Activated naive CD8-positive, alpha-beta T cell treated with anti-CD3 and anti-CD28 coated beads, Interleukin-2, amount 50 U/mL, for 24 hours (primary cell): ENCODE measurements around the gene LCE1A.

ENCODE experiments used
- ATAC-seq: fragments of 150-1000 bp; cut with Tn5 transposase; one replicate; pipeline ENCODE4 v1.10.0; 2021
- DNase-seq: peaks from one replicate; pipeline ENCODE4 v3.0.0; 2021
- H3K27ac Mint-ChIP-seq: one replicate; pipeline ENCODE4 v1.8.0; 2021; ENCODE audit warnings: mild to moderate bottlenecking, mixed read lengths
- H3K27me3 Mint-ChIP-seq: one replicate; pipeline ENCODE4 v1.8.0; 2021; ENCODE audit warnings: mixed read lengths
- H3K36me3 Mint-ChIP-seq: one replicate; pipeline ENCODE4 v1.8.0; 2021; ENCODE audit warnings: low read depth, mixed read lengths
- H3K4me1 Mint-ChIP-seq: one replicate; pipeline ENCODE4 v1.8.0; 2021; ENCODE audit warnings: mixed read lengths
- H3K4me3 Mint-ChIP-seq: one replicate; pipeline ENCODE4 v1.8.0; 2021; ENCODE audit warnings: mild to moderate bottlenecking, moderate library complexity, mixed read lengths
- H3K9me3 Mint-ChIP-seq: one replicate; pipeline ENCODE4 v1.8.0; 2021; ENCODE audit warnings: mixed read lengths

Gene LCE1A

GRCh38 chr1:152855661-152856060, 28.4 kb downstream of the LCE1A start:
- no peaks in the 10 kb centered on the region for H3K9me3 Mint-ChIP-seq

DNA sequence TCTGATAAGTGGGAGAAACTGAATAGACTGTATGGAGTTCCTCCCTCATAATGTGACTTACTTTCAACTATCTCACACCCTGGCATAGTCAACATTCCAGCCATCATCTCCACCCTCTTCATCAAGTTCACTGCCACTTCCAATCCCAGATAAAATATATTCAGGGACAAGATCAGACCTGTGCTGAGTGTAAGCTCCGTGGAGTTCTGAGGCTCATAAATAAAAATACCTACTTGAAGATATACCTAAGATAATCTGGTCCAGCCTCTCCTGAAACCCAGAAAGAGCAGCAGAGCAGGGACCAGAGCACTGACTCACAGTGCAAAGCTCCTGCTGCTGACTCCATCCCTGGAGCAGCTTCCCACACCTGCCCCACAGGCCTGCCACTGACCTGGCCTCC, 30.8 kb downstream of the LCE1A start:
- Mint-ChIP-seq H3K9me3 (no peaks in the 10 kb centered on the region), H3K4me1 (no peaks in the 10 kb centered on the region), H3K36me3 (no peaks in the 10 kb centered on the region), H3K27ac (no peak overlapping the region), H3K4me3 (no peak overlapping the region), H3K27me3 (peaks cover 11% of the 10 kb centered on the region)
- DNase-seq (no peak), ATAC-seq (no peak)

More at GRCh38 chr1:152855661-152856060, 28.4 kb downstream of the LCE1A start:
- ATAC-seq (no peak), DNase-seq (no peak)
- no peak overlapping the region for H3K27ac Mint-ChIP-seq
- H3K4me1 Mint-ChIP-seq: no peaks in the 10 kb centered on the region
- H3K27me3 Mint-ChIP-seq: peaks cover 8% of the 10 kb centered on the region
- H3K36me3 Mint-ChIP-seq: no peaks in the 10 kb centered on the region
- no peak overlapping the region for H3K4me3 Mint-ChIP-seq

- H3K4me3 Mint-ChIP-seq: no peak within 1 kb of the TSS
- H3K27ac Mint-ChIP-seq: no peak within 1 kb of the TSS
- no peak for DNase-seq
- no peak for ATAC-seq
- H3K27me3 Mint-ChIP-seq: peaks cover 11% of the 10 kb centered on the region
- H3K9me3 Mint-ChIP-seq: no peaks in the 10 kb centered on the region
- no peaks in the 10 kb centered on the region for H3K4me1 Mint-ChIP-seq
- no peaks in the 10 kb centered on the region for H3K36me3 Mint-ChIP-seq
Observed at GRCh38 chr1:152859696-152860095, 32.4 kb downstream of the LCE1A start, which contains the start of gene LCE7A. LCE7A (plus strand) TSS chr1:152859996; CDS start chr1:152860698, 702 bp downstream.

- DNase-seq (no peak), ATAC-seq (no peak)
- peaks cover 11% of the 10 kb centered on the region for H3K27me3 Mint-ChIP-seq
- no peaks in the 10 kb centered on the region for H3K4me1 Mint-ChIP-seq
- no peaks in the 10 kb centered on the region for H3K9me3 Mint-ChIP-seq
- no peaks in the 10 kb centered on the region for H3K36me3 Mint-ChIP-seq
- no peak overlapping the region for H3K27ac Mint-ChIP-seq
- no peak overlapping the region for H3K4me3 Mint-ChIP-seq
Observed at GRCh38 chr1:152860129-152860528, 32.9 kb downstream of the LCE1A start.

DNA sequence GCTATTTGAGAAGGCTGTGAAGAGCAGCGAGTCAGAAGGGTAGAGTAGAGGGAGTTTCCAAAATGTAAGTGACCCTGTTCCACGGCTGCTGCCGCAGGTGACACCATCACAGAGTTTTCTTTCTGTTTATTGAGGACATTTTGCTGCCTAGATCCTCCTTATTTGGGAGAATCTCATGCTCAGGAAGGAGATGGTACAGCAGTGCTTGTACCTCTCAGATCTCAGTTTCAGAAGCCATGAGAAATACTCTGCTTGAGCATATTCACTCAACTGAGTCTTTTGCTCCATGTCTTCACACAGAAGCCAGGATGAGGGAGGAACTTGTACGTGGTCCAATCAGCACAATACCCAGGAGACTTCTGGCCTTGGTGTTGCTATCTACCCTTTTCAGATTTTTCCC, 34.1 kb downstream of the LCE1A start:
- no peak overlapping the region for H3K4me3 Mint-ChIP-seq
- no peaks in the 10 kb centered on the region for H3K4me1 Mint-ChIP-seq
- H3K27ac Mint-ChIP-seq: no peak overlapping the region
- DNase-seq (no peak), ATAC-seq (no peak)
- no peaks in the 10 kb centered on the region for H3K9me3 Mint-ChIP-seq
- peaks cover 11% of the 10 kb centered on the region for H3K27me3 Mint-ChIP-seq
- H3K36me3 Mint-ChIP-seq: no peaks in the 10 kb centered on the region

DNA sequence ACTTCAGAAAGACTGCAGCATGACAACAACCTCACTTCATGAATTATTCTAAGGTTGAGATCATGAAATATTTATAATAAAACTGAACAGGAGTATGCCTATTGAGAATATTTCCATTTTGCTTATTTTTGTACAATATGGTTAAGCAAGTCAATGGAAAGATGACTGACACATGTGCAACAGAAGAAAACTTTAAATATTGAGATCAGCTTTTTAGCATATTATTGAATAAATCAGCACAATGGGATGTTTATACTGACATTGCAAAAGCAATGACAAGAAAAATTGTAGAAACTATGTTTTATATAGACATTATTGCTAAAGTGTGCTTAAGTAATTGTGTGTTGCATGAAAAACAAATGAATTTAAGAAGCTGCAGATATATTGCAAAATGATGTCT, 37.2 kb downstream of the LCE1A start:
- DNase-seq (no peak), ATAC-seq (no peak)
- peaks cover 4% of the 10 kb centered on the region for H3K27me3 Mint-ChIP-seq
- no peak overlapping the region for H3K4me3 Mint-ChIP-seq
- H3K27ac Mint-ChIP-seq: no peak overlapping the region
- no peaks in the 10 kb centered on the region for H3K4me1 Mint-ChIP-seq
- no peaks in the 10 kb centered on the region for H3K9me3 Mint-ChIP-seq
- H3K36me3 Mint-ChIP-seq: no peaks in the 10 kb centered on the region

GRCh38 chr1:152866321-152866720, 39.0 kb downstream of the LCE1A start:
- Mint-ChIP-seq H3K4me1 (no peaks in the 10 kb centered on the region), H3K36me3 (no peaks in the 10 kb centered on the region), H3K4me3 (no peak overlapping the region), H3K9me3 (no peaks in the 10 kb centered on the region), H3K27ac (no peak overlapping the region), H3K27me3 (peaks cover 1% of the 10 kb centered on the region)
- DNase-seq (no peak), ATAC-seq (no peak)

GRCh38 chr1:152869808-152870419, 42.6 kb downstream of the LCE1A start:
- no peaks in the 10 kb centered on the region for H3K36me3 Mint-ChIP-seq
- DNase-seq: peak; percentile 63
- no peak overlapping the region for H3K27ac Mint-ChIP-seq
- ATAC-seq: no peak
- no peak overlapping the region for H3K4me3 Mint-ChIP-seq
- peaks cover 5% of the 10 kb centered on the region for H3K27me3 Mint-ChIP-seq
- H3K4me1 Mint-ChIP-seq: no peaks in the 10 kb centered on the region
- H3K9me3 Mint-ChIP-seq: no peaks in the 10 kb centered on the region

DNA sequence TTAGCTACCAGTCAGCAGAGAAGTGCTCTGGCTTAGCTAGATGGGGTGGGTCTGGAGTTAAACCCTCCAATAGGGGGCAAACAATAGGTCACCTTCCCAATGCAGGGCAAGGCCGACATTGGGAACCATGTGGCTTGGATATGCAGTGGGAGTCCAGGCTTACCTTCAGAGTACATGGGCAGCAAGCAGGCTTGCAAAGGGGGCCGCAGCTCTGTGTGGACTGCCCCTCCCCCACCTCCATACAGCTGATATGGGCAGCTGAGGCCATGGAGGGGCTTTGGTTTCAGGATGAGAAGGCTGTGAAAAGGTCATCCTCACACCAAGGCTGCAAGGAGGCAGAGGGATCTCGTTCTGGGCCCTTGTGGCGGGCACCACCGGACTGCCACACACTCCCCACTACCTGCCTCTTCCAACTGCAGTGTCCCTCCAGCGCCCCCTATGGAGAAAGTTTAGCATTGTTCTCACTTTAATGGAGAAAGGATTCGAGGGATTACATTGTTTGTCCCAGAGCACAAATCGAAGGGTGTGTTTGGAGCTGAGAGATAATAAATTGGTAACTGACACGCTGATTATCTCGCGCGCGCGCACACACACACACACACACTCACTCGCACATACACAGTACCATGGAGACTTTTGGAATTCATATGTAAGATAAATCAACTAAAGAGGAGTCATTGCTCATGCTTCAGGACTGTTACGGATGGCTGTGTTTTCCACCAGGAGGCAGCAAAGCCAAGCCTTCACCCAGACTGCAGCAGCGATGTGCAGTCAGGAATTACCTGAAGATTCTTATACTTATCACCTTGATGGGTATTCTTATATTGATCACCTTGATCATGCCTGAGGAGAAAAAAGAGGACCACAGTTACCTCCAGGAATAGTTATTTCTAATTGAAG, 43.8 kb downstream of the LCE1A start:
- H3K4me1 Mint-ChIP-seq: no peaks in the 10 kb centered on the region
- H3K27me3 Mint-ChIP-seq: peaks cover 14% of the 10 kb centered on the region
- no peak overlapping the region for H3K27ac Mint-ChIP-seq
- no peak overlapping the region for H3K4me3 Mint-ChIP-seq
- no peak for ATAC-seq
- no peaks in the 10 kb centered on the region for H3K36me3 Mint-ChIP-seq
- H3K9me3 Mint-ChIP-seq: no peaks in the 10 kb centered on the region
- DNase-seq: no peak

DNA sequence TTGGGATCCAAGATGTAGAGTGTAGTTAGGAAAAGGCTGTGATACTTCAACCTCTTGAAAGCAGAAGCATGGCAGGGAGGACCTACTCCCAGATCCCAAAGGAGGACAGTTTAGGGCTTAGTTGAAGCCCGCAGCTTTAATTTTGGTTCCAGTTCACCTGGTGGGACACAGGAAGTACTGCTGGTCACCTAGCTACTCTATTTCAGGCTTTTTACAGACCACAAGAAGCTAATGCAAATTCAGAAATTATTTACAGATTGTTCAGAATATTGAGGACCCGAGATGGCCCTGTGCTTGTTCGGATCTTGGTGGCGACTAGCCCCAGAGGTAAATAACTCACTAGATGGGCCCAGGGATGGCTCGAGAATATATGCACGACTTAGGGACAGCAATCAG, 44.5 kb downstream of the LCE1A start:
- no peaks in the 10 kb centered on the region for H3K9me3 Mint-ChIP-seq
- H3K4me3 Mint-ChIP-seq: no peak overlapping the region
- H3K36me3 Mint-ChIP-seq: no peaks in the 10 kb centered on the region
- no peak overlapping the region for H3K27ac Mint-ChIP-seq
- peaks cover 14% of the 10 kb centered on the region for H3K27me3 Mint-ChIP-seq
- ATAC-seq (no peak), DNase-seq (no peak)
- no peaks in the 10 kb centered on the region for H3K4me1 Mint-ChIP-seq

- H3K4me1 Mint-ChIP-seq: no peaks in the 10 kb centered on the region
- DNase-seq: no peak
- H3K27ac Mint-ChIP-seq: no peak overlapping the region
- ATAC-seq: no peak
- no peaks in the 10 kb centered on the region for H3K9me3 Mint-ChIP-seq
- H3K4me3 Mint-ChIP-seq: no peak overlapping the region
- peaks cover 22% of the 10 kb centered on the region for H3K27me3 Mint-ChIP-seq
- no peaks in the 10 kb centered on the region for H3K36me3 Mint-ChIP-seq
Observed at GRCh38 chr1:152873495-152873894, 46.2 kb downstream of the LCE1A start.

DNA sequence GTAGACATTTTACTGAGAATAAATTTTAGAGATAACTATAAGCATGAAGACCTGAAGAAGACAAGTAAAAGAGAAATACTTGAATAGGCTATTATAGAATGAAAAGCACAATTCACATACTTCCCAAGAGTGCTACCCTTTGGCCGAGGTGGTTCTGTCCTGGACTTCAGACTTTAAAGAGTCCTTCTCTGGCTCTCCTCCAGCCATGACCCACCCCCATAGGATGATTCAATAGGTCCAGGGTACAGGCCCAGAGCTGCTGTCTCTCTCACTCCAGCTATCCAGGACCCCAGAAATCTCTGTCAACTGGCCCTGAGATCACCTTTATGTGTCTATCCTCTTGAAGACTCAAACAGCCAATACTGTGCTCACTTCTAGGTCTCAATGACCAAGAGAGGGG, 49.6 kb downstream of the LCE1A start:
- H3K27ac Mint-ChIP-seq: no peak overlapping the region
- no peaks in the 10 kb centered on the region for H3K4me1 Mint-ChIP-seq
- DNase-seq (no peak), ATAC-seq (no peak)
- H3K27me3 Mint-ChIP-seq: peaks cover 27% of the 10 kb centered on the region
- H3K36me3 Mint-ChIP-seq: no peaks in the 10 kb centered on the region
- no peaks in the 10 kb centered on the region for H3K9me3 Mint-ChIP-seq
- no peak overlapping the region for H3K4me3 Mint-ChIP-seq
